ENCODE data around the gene PPP1R9B.

Gene PPP1R9B

DNA sequence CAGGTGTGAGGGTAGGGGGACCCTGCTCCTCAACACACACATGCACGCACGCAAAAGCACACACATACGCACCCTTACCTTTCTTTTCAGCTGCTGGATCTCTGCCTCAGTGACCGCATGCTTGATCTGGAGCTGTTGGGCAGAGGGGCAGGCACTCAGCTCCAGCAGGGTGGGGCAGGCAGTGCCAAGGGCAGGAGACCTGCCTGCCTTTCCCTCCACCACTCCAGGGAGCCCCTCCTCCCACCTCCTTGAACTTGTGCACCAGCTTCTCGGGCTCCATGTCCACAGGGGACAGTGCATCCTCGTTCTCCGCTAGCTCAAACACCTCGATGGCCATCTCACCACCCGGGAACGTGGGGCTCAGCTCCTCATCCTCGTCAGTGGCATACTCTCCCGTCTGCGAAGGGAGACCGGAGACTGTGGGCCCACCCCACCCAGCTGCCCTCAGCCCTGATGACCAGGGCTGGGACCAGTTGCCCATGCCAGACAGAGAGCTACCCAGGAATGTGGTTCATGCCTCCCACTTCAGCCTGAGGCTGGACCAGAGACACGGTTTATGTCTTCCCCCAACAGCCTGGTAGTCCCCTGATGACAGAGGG, 11.2 kb downstream of the PPP1R9B start:
- no peak overlapping the region for H3K4me3 ChIP-seq (replicated peaks; ENCODE audit: low read depth, low read length)
- DNase-seq (ENCODE audit: low read depth) = no peak
- TF ChIP-seq, protein P1, sequence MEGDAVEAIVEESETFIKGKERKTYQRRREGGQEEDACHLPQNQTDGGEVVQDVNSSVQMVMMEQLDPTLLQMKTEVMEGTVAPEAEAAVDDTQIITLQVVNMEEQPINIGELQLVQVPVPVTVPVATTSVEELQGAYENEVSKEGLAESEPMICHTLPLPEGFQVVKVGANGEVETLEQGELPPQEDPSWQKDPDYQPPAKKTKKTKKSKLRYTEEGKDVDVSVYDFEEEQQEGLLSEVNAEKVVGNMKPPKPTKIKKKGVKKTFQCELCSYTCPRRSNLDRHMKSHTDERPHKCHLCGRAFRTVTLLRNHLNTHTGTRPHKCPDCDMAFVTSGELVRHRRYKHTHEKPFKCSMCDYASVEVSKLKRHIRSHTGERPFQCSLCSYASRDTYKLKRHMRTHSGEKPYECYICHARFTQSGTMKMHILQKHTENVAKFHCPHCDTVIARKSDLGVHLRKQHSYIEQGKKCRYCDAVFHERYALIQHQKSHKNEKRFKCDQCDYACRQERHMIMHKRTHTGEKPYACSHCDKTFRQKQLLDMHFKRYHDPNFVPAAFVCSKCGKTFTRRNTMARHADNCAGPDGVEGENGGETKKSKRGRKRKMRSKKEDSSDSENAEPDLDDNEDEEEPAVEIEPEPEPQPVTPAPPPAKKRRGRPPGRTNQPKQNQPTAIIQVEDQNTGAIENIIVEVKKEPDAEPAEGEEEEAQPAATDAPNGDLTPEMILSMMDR (IDR thresholded peaks at IDR 0.05; ENCODE audit: low read length, missing control alignments) = no peak

GRCh38 chr17:50137042-50137441, 13.4 kb downstream of the PPP1R9B start:
- DNase-seq (ENCODE audit: low read depth) = no peak
- TF ChIP-seq, protein P1 (IDR thresholded peaks at IDR 0.05; ENCODE audit: low read length, missing control alignments) = no peak
- no peak overlapping the region for H3K4me3 ChIP-seq (replicated peaks; ENCODE audit: low read depth, low read length)

DNA sequence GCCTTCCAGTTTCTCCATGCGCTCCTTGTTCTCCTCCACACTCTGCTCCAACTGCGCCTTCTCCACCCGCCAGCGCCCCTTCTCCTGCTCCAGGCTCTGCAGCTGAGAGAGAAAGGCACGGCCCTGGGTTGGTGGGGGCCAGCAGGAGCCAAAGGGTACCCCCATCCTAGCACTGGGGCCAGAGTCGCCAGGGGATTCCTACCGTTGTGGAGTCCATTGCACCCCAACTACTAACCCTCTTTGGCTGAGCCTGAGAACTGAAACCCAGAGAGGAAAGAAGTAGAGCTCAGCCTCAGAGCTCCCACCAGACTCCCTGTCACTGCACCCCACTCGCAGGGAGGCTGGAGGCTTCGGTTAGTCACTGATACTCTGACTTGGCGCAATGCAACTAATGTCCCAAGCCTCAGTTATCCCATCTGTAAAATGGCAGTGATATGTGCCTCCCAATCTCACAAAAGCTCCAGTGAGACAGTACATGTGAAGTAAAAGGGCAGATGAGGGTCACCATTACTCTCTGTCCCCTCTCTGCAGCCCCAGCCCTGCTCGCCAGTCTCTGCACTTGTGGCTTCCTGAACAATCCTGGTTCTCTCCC, 14.3 kb downstream of the PPP1R9B start:
- no peak for DNase-seq (ENCODE audit: low read depth)
- H3K4me3 ChIP-seq (replicated peaks; ENCODE audit: low read depth, low read length) = no peak overlapping the region
- TF ChIP-seq, protein P1 (IDR thresholded peaks at IDR 0.05; ENCODE audit: low read length, missing control alignments) = no peak

GRCh38 chr17:50135316-50136095, 15.0 kb downstream of the PPP1R9B start:
- no peak overlapping the region for H3K4me3 ChIP-seq (replicated peaks; ENCODE audit: low read depth, low read length)
- no peak for DNase-seq (ENCODE audit: low read depth)
- TF ChIP-seq, protein P1 (IDR thresholded peaks at IDR 0.05; ENCODE audit: low read length, missing control alignments) = no peak

- DNase-seq (ENCODE audit: low read depth) = no peak
- no peak overlapping the region for H3K4me3 ChIP-seq (replicated peaks; ENCODE audit: low read depth, low read length)
- TF ChIP-seq, protein P1 (IDR thresholded peaks at IDR 0.05; ENCODE audit: low read length, missing control alignments) = no peak
Observed at GRCh38 chr17:50134206-50135110, 16.0 kb downstream of the PPP1R9B start.

GRCh38 chr17:50133769-50134099, 16.7 kb downstream of the PPP1R9B start:
- H3K4me3 ChIP-seq (replicated peaks; ENCODE audit: low read depth, low read length) = no peak overlapping the region
- no peak for DNase-seq (ENCODE audit: low read depth)

More at GRCh38 chr17:50133769-50134099, 16.7 kb downstream of the PPP1R9B start:
- TF ChIP-seq, protein P1 (IDR thresholded peaks at IDR 0.05; ENCODE audit: low read length, missing control alignments) = no peak
